Activated CD4-positive, alpha-beta T cell treated with anti-CD3 and anti-CD28 coated beads, Interleukin-10, Interleukin-2, amounts not matched to agents 100 ng/mL and 50 ng/mL, durations not matched to agents 16 hours and 8 hours (primary cell): ENCODE data around the gene STRADB.
A peak's percentile ranks its signal among the peaks of the same experiment; 100 is the strongest.
"Not testable (repeated sequence)": the region's sequence is repeated elsewhere in the genome, so short reads cannot be mapped to it uniquely, and the experiment has no call there.

ENCODE experiments used
- DNase-seq: peaks from one replicate; pipeline ENCODE4 v3.0.0-alpha.2; 2020

STRADB gene, protein sequence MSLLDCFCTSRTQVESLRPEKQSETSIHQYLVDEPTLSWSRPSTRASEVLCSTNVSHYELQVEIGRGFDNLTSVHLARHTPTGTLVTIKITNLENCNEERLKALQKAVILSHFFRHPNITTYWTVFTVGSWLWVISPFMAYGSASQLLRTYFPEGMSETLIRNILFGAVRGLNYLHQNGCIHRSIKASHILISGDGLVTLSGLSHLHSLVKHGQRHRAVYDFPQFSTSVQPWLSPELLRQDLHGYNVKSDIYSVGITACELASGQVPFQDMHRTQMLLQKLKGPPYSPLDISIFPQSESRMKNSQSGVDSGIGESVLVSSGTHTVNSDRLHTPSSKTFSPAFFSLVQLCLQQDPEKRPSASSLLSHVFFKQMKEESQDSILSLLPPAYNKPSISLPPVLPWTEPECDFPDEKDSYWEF

DNA sequence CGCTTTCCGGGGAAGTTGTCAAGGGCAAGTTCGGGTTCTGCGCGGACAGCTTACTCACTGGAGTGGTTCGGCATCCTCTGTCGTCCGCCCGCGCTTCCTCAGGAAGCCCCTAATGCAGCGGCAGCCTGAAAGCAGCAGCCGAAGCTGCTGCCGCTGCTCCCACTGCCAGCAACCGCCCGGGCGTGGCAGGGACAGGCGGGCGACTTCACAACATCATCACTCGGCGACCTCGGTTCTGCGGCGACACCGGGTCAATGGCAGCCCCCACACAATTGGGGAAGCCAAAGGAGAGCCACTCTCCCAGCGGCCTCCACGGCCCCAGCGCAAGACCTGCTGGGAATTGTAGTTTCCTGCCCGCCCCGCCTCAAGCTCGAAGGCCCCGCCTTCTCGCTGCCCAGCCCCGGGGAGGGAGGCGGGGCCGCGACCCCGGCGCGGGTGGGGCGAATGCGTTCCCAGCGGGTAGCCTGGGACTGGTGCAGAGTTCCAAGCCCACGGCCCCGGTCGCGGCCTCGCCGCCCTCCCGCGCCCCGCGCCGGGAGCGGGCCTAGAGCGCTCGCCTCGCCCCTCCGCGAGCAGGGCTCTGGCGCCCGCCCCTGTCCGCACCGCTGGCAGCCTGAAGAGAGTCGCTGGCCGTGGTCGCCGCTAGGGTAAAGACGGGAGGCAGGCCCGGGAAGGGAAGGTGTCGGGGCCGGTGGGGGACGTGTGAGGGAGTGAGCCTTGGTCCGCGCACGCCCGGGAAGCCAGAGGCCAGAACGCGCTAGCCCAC is at the start of gene STRADB, which contains the start of gene TRAK2:
STRADB (plus strand) TSS at position 449 of the 766 bp plus-strand sequence. CDS start 3,101 bp downstream, outside the sequence.
TRAK2 (minus strand) TSS at position 167 of the 766 bp plus-strand sequence. CDS start 30,951 bp downstream, outside the sequence.
- DNase-seq = peak; percentile 98

DNA sequence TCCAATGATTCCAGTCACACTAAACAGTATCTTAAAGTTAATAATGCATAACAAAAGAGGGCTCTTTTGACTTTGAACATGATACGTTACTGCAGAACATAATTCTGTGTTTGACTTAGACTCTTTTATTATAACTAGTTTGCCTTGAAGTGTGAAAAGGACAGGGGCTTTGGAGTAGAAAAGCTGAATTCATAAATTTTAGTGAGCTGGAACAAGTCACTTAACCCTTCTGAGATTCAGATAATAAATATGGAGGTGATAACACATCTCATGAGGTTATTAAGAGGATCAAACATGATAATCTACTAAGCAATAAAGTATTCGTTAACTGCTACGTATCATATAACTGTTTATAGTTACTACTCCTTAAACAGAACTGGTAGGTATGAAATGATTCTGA is 49.7 kb upstream of the STRADB start:
- no peak for DNase-seq

DNA sequence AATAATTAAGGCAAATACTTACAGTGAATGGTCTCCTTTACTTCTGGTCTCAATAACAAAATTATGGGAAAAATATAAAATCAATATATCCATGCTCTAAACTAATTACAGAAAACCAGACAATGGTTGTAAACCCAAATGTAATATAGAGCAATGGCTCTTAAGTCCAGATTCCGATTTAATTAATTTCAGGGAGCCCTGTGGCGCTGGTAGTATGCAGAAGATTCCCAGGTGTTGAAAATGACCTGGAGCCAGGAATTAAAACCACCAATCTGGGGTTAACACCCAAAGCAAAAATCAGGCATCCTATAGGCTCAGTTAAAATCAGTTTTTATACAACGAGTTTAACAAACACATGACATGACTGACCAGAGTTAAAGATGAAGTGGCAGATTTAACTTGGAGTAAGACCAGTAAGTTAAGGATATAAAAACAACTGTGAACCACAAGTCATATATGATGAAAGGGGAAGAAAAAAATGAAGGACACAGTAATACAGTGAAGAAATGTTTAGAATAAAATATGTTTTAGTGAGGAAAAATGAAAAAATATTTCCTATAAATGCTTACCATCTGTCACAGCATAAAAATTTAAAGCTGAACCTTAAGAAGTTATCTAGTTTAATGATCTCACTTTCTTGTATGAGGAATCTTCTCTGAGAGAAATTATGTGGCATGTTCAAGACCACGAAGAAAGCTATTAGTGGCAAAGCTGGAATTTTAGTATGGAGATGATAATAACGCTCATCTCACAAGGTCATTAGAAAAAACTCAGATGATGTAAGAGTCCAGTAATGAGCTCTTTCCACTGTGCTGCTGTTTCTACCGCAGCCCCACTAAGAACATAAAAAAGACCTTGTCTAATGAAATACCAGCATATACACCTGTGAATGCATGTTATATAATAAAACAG is 48.6 kb upstream of the STRADB start:
- no peak for DNase-seq

DNA sequence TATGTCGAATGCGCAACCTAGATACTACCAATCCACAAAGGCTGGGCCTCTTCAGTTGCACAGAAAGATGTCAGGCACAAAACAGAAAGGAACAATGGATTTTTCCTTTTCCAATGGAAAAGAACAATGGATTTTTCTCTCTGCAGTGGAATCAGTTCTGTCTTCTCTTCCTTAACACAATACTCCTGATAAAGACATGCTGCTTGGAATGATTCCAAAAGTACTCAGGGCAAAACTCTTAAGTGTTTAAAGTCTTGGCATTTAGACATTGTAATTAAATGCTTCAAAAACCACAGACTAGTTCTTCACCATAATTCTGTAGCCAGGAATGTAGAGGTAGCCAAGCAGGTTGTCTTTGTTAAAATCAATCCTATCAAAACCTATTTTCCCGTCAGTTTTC is 47.7 kb upstream of the STRADB start:
- no peak for DNase-seq

DNA sequence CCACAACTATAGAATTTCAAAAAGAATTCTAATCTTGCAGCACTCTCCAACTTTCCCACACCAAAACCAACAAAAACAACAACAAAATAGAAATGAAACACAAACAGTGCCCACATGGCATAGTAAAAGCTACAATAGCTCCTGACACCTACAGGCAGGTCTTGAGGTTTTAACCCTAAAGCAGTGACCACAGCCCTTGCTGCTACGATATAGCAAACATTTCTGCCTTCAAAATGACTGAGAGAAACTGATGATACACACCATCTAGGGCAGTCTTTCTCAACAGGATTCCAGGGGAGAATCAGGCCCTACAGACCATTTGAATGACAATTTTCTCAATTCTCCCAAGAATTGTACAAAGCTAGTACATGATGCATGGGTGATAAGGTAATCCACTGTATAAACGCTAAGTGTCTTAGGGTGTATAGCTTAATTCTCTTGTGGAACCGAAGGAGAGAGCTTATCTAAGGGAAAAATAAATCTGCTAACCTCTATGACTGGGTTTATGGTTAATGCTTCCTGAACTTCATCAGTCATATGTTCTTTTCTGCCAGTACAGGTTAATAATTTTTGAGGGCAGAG is 46.8 kb upstream of the STRADB start:
- peak; percentile 39 for DNase-seq

DNA sequence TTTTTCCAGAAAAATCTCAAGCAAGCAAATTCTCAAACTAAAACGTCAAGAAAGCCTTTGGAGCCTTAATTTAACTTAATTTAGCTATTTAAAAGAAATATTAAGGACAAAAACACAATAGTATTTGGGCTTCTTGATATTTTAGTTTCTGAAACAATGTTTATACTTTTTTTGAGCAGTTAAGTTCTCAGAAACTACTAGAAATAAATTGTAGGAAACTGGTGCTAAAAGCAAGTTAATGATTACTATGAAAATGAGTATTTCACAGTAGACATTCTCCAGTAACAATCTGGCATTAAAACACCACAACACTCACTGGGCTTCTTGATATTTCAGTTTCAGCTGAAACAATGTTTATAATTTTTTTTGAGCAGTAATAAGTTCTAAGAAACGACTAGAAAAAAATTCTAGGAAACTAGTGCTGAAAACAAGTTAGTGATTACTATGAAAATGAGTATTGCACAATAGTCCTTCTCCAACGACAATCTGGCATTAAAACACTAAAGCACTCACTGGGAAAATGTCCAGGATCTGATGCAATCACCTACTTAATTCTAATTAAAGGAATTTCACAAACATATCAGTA is 45.4 kb upstream of the STRADB start:
- DNase-seq = peak; percentile 52

DNA sequence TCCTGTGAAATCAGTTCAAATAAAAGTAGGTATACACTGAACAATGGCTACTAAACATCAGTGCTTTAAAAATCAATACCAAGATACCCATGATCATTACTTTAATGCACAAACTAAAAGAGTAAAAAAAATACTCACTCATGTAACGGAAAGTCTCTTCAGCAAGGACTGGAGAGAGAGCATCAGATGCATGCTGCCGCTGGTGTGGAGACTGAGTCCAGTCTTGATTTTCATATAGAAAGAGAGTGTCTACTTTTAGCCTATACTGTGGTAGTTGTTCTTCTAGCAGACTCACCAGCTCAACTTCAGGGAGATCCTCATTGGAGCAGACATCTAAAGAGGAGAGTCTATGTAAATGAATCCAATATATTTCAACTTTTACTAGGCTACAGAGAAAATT is 44.3 kb upstream of the STRADB start:
- no peak for DNase-seq

DNA sequence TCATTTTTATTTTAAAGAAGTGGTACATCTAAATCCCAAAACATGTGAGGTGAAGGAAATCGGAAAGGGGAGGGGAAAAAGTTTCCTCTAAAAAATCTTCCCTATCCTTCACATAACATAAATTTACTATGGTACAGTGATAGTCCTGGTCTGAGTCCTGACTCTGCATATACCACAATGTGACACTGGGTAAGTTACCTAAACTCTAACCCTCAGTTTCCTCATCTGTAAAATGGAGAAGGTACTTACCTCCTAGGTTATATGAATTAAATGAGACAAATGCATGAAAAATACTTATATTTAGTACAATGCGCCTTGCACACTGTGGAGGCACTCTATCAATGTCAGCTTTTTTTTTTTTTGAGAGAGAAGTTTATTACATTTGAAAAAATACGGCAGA is 42.6 kb upstream of the STRADB start:
- DNase-seq = no peak

DNA sequence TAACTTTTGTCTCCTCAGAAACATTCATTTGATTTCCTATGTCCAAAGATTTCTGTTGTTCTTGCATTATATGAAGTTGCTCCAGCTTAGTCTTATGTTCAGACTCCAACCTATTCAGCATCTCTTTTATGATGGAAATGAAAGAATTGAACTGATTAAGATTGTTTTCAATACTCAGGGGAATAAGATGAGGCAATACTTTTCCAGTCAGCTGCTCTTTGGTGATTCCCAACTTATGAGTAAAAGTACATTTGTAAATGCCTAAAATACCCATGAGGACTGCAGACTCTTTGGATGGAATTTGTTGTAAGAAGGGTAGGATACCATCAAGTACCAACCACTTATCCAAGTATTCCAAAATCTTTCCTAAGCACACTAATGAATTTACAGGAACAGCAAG is 40.1 kb upstream of the STRADB start:
- DNase-seq = no peak

DNA sequence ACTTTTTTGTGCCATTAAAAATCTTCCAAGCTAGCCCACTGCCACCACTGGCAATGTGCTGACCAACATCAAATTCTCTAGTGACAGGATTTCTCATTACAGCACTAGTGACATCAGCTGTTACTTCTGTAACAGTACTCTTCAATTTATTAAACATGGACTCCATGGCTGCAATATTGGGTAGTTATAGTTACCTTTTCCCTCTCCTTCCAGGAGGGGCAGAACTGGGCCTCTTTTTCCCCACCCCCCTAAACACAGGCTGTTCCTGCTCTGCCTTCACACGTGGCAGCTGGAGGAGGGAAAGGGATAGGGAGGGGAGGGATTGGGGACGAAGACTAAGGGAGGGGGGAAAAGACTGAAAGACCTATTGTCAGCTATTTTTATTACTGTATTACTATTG is 38.4 kb upstream of the STRADB start:
- no peak for DNase-seq

DNA sequence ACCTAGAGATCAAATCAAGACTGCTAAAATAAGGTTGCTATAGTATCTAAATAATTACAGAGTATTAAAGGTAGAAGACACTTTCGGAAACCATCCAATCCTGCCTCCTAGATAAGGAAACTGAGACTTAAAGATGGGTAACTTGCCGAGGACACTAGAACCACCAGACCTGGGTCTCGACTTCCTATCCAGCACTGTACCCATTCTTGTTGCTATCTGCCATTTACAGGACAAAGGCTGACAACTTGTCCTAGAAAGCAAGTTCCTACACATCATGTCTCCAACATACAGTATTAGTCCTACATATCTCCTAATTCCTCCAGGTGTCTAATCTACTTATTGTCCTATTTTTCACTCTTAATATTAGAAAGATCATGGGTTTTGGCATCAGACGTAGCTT is 38.0 kb upstream of the STRADB start:
- no peak for DNase-seq

DNA sequence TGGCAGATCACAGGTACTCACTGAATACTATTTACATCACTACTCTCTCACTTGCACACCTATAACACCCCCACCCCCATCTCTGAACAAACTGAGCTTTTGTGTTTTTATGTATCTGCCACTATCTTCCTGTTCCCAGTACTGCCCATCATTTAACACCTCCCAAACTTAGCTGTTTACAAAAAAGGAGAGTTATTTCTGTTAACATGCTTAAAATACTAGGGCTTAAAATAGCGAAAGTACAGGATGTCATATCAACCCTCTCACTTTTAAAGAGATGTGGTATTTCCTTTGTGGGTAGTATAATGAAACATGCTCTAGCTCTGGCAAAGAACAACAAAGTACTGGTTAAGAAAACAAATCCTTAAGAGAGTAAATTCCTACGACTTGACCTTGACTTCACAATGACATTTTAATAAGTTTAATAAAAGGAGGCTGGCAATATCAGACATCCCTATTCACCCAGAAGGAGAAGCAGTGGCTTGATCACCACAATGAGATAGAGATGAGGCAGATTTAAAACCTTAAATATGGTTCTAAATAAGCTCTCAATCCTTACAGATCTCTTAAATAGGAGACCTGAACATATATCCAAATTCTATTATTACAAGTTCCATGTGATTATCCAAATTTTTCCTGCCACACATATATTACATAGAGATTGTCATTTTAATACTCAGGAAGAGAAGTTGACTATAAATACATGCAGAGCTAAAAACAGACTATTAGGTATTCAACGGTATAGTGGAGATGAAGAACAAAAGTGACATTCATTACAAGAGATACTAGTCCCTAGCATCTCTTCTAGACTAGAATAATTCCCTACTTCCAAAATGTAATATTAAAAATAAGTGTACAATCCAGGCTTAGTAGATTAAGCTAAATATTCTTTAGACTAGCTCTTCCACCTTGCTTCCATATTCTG is 37.2 kb upstream of the STRADB start:
- DNase-seq = peak; percentile 68

DNA sequence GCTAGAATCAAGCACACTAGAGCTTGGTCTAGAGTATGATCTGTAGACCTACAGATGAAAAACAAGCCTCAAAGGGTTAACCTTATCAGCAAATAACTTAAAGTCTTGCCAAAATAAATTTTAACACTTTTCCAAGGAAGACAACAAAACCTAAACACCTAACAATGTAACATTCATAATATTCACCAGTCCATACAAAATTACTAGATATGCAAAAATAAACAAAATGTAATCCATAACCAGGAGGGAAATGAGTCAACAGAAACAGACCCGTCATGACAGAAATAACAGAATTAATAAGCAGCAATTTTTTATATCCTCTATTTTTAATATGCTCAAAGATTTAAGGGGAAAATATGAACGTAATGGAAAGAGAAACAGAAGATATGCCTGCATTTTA is 36.4 kb upstream of the STRADB start:
- peak; percentile 30 for DNase-seq

DNA sequence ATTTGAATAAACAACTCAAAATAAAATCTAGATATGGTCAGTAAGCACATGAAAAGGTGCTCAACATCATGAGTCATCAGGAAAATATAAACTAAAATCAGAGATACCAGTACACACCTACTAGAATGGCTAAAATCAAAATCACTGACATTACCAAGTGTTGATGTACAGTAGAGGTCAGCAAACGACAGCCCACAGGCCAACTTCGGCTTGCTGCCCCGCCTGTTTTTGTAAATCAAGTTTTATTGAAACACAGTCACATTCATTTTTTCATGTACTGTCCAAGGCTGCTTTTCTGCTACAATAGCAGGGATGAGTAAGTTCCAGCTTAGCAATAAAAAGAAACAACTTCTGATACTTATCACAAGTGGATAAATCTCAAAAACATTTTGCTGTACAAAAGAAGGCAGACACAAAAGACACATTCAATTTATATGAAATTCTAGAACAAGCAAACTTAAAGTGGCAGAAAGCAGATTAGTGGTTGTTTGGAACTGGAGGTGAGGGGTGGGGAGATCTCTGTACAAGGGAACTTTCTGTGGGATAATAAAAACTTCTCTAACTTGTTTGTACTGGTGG is 32.4 kb upstream of the STRADB start:
- DNase-seq = peak; percentile 23

DNA sequence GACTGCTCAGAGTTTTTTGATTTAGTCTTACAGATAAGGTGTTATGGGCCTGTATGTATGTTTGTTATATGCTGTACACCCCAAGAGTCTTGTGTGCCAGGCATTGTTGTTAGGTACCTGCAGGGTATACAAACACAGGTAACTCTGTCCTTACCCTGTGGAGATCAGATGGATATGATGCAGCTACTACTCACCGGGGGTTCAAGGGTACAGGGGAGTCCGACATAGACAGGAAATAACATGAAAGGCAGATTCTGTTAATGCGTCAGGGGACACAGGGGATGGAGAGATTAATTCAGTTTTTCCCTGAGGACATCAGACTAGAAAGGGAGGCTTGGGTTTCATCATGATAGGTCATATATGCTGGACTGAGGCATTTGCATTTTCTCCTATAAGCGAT is 31.6 kb upstream of the STRADB start:
- DNase-seq = peak; percentile 18

DNA sequence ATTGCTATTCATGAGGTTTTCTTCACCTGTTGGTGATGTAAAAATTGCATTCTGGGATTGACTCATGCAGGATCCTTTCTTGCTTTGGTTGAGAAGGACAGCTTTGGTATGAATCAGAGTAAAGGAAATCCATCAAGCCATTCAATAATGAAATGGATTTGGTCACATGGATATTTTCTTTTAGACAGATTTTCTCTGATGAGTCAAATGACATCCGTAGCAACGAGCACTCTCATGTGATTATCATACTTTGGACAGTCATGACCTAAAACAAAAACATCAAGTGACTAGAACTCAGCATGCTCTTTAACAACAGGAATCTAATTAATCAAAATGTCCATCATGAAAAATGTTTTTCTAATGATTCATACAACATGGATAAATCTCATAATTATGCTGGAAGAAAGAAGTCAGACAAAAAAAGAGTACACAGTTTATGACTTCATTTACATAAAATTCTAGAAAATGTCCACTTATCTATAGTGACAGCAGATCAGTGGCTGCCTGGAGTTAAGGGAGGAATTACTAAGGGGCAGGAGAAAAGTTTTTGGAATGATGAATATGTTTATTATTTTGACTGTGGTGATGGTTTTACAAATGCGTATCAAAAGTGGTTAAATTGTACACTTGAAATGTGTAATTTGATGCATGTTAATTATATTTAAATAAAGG is 31.0 kb upstream of the STRADB start:
- peak; percentile 73 for DNase-seq

DNA sequence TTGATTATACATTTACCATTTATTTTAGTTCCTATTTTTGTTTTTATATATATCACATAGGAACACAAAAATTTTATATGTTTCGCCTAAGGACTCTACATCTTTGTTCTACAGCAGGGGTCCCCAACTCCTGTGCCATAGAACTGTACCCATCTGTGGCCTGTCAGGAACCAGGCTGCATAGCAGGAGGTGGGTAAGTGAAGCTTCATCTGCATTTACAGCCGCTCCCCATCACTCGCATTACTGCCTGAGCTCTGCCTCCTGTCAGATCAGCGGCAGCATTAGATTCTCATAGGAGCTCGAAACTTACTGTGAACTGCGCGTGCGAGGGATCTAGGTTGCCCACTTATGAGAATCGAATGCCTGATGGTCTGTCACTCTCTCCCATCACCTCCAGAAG is 25.6 kb upstream of the STRADB start:
- no peak for DNase-seq

DNA sequence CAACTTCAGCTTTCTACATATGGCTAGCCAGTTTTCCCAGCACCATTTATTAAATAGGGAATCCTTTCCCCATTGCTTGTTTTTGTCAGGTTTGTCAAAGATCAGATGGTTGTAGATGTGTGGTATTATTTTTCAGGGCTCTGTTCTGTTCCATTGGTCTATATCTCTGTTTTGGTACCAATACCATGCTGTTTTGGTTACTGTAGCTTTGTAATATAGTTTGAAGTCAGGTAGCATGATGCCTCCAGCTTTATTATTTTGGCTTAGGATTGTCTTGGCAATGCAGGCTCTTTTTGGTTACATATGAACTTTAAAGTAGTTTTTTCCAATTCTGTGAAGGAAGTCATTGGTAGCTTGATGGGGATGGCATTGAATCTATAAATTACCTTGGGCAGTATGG is 23.2 kb upstream of the STRADB start:
- DNase-seq = not testable (repeated sequence)

DNA sequence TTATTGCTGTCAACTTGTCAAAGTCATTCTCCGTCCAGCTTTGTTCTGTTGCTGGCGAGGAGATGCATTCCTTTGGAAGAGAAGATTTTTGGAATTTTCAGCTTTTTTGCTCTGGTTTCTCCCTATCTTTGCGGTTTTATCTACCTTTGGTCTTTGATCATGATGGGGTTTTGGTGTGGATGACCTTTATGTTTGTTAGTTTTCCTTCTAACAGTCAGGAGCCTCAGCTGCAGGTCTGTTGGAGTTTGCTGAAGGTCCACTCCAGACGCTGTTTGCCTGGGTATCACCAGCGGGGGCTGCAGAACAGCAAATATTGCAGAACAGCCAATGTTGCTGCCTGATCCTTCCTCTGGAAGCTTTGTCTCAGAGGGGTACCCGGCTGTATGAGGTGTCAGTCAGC is 21.7 kb upstream of the STRADB start:
- not testable (repeated sequence) for DNase-seq

DNA sequence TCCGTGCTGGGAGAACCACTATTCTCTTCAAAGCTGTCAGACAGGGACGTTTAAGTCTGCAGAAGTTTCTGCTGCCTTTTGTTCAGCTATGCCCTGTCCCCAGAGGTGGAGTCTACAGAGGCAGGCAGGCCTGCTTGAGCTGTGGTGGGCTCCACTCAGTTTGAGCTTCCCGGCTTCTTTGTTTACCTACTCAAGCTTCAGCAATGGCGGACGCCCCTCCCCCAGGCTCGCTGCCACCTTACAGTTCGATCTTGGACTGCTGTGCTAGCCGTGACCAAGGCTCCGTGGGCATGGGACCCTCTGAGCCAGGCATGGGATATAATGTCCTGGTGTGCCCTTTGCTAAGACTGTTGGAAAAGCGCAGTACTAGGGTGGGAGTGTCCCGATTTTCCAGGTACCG is 21.2 kb upstream of the STRADB start:
- not testable (repeated sequence) for DNase-seq
